Kidney epithelial cell (primary cell): ENCODE measurements around the gene FAM120B. TPM values are rescaled to one million over a fixed set of nuclear protein-coding genes. Genes with fewer than 3 reads are reported as not detected.

Experiments used
- DNase-seq: peaks from one replicate; pipeline ENCODE4 v3.0.0-alpha.2; 2010; ENCODE audit warnings: low read depth
- H3K27me3 ChIP-seq: 2 replicates; pipeline ENCODE4 v1.6.0; 2011; ENCODE audit warnings: low read length; ENCODE audit not compliant: control insufficient read depth, insufficient read depth
- H3K36me3 ChIP-seq: 2 replicates; pipeline ENCODE4 v1.5.1; 2011; ENCODE audit warnings: low read length; ENCODE audit not compliant: control insufficient read depth, insufficient read depth
- H3K4me3 ChIP-seq: 2 replicates; pipeline ENCODE4 v1.5.1; 2011; ENCODE audit warnings: low read depth, mild to moderate bottlenecking, control low read depth, low read length
- CTCF ChIP-seq: IDR thresholded peaks from 2 replicates; pipeline ENCODE4 v1.5.1; 2011; ENCODE audit warnings: mild to moderate bottlenecking, moderate library complexity, low read length, control low read depth, inconsistent platforms; ENCODE audit not compliant: insufficient read depth, poor library complexity, severe bottlenecking
- total RNA-seq: library from RNA; depleted of rRNA; stranded (reverse); fragments of >200 nt; gene quantifications from 2 replicates; pipeline ENCODE4 v1.2.3, GENCODE V29; 2015

The FAM120B gene
- total RNA-seq, 1 donor from 2014 or later, result 12.4 TPM

DNA sequence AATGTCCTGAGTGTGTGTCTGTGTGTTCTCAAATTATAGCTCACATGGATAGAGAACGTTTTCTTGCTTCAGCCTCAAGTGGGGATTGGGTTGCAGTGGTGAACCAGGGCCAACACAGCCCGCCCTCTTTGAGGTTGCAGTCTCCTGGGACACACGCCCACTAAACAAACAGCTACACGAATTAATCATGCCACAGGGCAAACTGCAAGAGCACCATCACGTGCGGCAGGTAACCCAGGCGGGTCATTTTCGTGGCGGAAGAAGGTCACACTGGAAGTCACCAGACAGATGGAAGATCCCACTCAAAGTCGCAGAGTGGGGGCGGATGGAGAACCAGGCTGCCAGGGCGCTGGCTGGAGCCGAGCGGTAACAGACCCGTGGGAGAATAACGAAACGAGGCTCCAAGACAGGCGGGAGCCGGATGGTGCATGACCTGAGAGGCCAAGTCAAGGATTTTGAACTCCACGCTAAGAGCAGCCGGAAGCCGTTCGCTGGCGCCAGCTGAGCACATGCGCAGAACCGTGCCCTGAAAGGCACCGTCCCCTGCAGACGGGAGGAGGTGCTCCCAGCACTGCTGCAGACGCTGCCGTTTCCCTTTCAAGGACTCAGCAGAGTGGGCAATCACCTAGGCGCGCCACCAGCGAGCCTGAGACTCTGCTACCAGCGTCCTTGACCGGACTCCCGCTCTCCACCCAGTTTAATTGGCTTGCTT, 26.4 kb upstream of the FAM120B start:
- no peak for TF ChIP-seq CTCF
- H3K36me3 ChIP-seq, result no peaks in the 10 kb centered on the region
- no peak for DNase-seq
- H3K27me3 ChIP-seq, result peaks cover 4% of the 10 kb centered on the region
- H3K4me3 ChIP-seq, result peak overlapping the region; percentile 23

- Histone ChIP-seq H3K36me3 (no peaks in the 10 kb centered on the region), H3K4me3 (peak overlapping the region; percentile 23), H3K27me3 (peaks cover 5% of the 10 kb centered on the region)
- TF ChIP-seq CTCF, result no peak
- DNase-seq, result no peak
Observed at GRCh38 chr6:170280689-170281045, 25.9 kb upstream of the FAM120B start.

DNA sequence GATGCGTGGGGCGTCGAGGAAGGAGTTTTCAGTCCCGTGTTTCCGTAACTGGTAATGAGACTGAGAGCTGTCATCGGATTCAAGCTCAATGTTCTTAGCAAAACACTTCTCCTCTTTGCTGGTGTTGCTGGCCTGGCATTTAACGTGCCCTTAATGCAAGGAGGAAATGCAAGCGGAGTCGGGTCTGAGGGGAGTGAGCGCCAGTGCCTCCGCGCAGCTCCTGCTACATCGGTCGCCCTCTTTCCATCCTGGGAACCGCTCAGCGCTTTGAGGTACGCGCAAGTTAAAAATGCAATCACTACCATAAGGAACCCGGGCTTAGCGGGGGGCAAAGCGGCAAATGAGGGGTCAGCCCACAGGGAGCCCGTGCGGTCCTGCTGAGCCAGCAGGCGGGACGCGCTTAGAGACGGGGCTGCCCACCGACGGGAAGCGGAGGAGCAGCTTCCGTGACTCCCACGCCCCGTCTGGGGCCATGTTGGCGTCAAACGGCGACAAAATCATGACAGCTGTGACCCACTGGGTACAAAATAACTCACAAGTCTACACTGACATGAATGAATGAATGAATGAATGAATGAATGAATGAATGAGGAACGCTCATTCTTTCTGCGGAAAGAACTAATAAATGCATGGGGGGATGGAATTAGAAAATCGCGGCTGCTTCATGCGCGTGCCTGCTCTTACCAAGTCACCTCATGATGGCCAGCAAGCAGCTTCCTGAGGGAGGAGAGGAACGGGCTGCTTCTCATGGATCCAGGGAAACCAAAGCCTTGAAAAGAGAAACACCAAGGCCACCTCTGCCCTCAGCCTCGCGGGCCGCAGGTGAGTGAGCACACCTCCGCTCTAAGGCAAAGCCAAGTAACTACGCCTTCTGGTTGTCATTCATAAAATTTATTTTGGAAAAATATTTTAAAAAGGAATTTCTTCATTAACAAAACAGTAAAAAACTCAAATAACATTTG, 24.9 kb upstream of the FAM120B start:
- H3K27me3 ChIP-seq, result peaks cover 7% of the 10 kb centered on the region
- H3K36me3 ChIP-seq, result no peaks in the 10 kb centered on the region
- no peak overlapping the region for H3K4me3 ChIP-seq
- no peak for DNase-seq
- TF ChIP-seq CTCF, result no peak

DNA sequence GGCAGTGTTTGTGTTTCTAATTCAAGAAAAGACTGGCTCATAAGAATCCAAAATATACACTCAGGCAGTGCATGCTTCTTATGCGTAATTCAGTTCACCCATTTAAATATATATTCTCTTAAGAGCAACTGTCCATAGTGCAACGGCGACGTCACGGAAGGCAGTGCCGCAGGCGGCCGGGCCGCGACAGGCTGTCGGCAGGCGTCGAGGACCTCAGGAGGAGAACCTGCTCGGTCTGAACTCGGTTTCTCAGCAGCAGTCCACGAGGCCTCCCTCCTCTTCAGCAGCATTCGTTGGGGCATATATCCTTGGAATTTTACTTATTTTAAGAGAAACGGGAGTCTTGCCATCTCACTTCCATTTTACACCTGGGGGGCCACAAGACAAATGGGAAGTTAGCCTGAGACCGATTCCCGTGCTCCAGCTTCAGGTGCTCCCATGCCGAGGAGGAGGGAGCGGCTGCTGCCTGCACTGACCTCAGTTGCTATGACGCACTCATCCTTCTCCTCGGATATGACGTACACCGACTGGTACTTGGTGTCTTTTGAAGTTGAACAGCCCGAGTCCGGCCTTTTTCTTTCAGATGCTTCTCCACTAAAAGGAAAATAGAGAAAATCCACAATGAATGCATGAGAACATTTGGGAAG, 23.9 kb upstream of the FAM120B start:
- no peak for DNase-seq
- TF ChIP-seq CTCF, result no peak
- Histone ChIP-seq H3K36me3 (no peaks in the 10 kb centered on the region), H3K27me3 (peaks cover 12% of the 10 kb centered on the region), H3K4me3 (no peak overlapping the region)

- Histone ChIP-seq H3K4me3 (no peak overlapping the region), H3K36me3 (no peaks in the 10 kb centered on the region), H3K27me3 (peaks cover 20% of the 10 kb centered on the region)
- no peak for TF ChIP-seq CTCF
- no peak for DNase-seq
Observed at GRCh38 chr6:170283212-170284081, 23.1 kb upstream of the FAM120B start.
